Effector memory CD4-positive, alpha-beta T cell (primary cell): ENCODE data around the gene CDH23.

Experiments used
- DNase-seq, 3 donors: peaks; one replicate each; pipeline ENCODE4 v3.0.0-alpha.2; 2020
- H3K27ac ChIP-seq: 2 replicates; pipeline ENCODE4 v1.7.0; 2013; ENCODE audit warnings: mild to moderate bottlenecking, low read length, moderate library complexity; ENCODE audit not compliant: insufficient read depth, poor library complexity, severe bottlenecking
- H3K27me3 ChIP-seq: replicated peaks from 2 replicates; pipeline ENCODE4 v1.7.0; 2013; ENCODE audit warnings: mild to moderate bottlenecking, low read length; ENCODE audit not compliant: insufficient read depth, control insufficient read depth, poor library complexity, severe bottlenecking
- H3K36me3 ChIP-seq: 2 replicates; pipeline ENCODE4 v1.7.0; 2013; ENCODE audit warnings: mild to moderate bottlenecking, low read length, moderate library complexity; ENCODE audit not compliant: control insufficient read depth, insufficient read depth
- H3K4me1 ChIP-seq: 2 replicates; pipeline ENCODE4 v1.7.0; 2013; ENCODE audit warnings: low read length, mild to moderate bottlenecking; ENCODE audit not compliant: control insufficient read depth, insufficient read depth, poor library complexity, severe bottlenecking
- H3K4me3 ChIP-seq: 2 replicates; pipeline ENCODE4 v1.7.0; 2013; ENCODE audit warnings: low read length, low read depth, mild to moderate bottlenecking; ENCODE audit not compliant: insufficient read depth, poor library complexity, severe bottlenecking
- H3K9me3 ChIP-seq: 2 replicates; pipeline ENCODE4 v1.7.0; 2013; ENCODE audit warnings: mild to moderate bottlenecking, low read length, moderate library complexity; ENCODE audit not compliant: control insufficient read depth

Gene CDH23

GRCh38 chr10:71745664-71746250 is 349.0 kb downstream of the CDH23 start:
- H3K9me3 ChIP-seq, result no peaks in the 10 kb centered on the region
- H3K4me3 ChIP-seq, result peak overlapping the region; percentile 24
- no peaks in the 10 kb centered on the region for H3K27me3 ChIP-seq
- peaks cover 12% of the 10 kb centered on the region for H3K36me3 ChIP-seq
- H3K27ac ChIP-seq, result peak overlapping the region; percentile 78
- DNase-seq, result no peak
- H3K4me1 ChIP-seq, result peaks cover 99% of the 10 kb centered on the region

GRCh38 chr10:71746344-71747037 is 349.8 kb downstream of the CDH23 start:
- H3K4me1 ChIP-seq, result peaks cover 100% of the 10 kb centered on the region
- H3K27ac ChIP-seq, result peak overlapping the region; percentile 78
- peak overlapping the region; percentile 24 for H3K4me3 ChIP-seq
- peaks cover 16% of the 10 kb centered on the region for H3K36me3 ChIP-seq
- H3K9me3 ChIP-seq, result no peaks in the 10 kb centered on the region
- H3K27me3 ChIP-seq, result no peaks in the 10 kb centered on the region
- no peak for DNase-seq

- Histone ChIP-seq H3K4me1 (peaks cover 100% of the 10 kb centered on the region), H3K27ac (peak overlapping the region; percentile 78), H3K4me3 (peak overlapping the region; percentile 16)
Measured at GRCh38 chr10:71747039-71747531, 350.4 kb downstream of the CDH23 start.

DNA sequence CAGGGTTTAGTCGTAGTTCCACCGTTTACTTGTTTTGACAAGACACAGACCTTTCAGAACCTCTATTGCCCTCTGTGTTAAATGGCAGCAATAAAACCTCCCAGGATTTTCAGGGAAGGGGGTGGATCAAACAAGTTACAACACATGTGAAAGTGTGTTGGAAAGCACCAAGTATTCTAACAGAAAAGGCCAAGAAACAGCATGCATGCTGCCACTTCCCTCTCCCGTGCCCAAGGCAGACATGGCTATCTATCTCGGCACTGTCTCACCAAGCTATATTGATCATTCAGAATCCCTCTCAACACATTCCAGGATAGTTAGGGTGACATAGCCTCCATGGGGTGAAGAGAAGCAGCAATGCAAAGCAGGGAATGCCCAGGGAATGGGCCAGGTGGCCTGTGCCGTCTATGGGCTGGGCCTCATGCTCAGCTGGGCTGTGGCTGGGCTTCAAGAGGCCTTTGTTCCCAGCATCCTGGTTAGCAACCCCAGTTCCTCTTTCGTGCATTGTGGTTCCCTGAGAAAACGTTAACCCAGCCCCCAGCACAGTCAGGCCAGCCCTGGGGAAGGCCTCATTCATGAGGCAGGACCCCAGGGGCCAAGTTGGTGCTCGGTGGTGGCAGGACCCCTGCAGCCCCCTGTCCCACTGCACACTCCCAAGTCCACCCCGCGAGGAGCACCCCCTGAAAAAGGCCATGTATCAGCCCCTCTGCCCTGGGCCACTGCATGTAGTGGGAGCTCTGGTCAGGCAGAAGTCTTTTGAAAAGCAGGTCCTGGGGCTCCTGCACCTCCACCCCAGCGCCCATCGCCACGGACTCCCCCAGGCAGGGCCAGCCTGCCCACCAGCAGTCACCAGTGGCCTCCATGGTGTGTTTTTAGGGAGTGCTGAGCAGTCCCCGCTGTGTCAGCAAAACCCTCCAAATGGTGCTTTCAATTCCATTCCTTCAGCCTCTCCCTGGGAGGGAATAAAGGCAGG is 351.1 kb downstream of the CDH23 start:
- peak overlapping the region; percentile 10 for H3K4me3 ChIP-seq
- peaks cover 100% of the 10 kb centered on the region for H3K4me1 ChIP-seq
- DNase-seq, result no peak
- H3K36me3 ChIP-seq, result peaks cover 21% of the 10 kb centered on the region
- no peaks in the 10 kb centered on the region for H3K27me3 ChIP-seq
- peak overlapping the region; percentile 78 for H3K27ac ChIP-seq
- no peaks in the 10 kb centered on the region for H3K9me3 ChIP-seq

More at GRCh38 chr10:71747039-71747531, 350.4 kb downstream of the CDH23 start:
- no peak for DNase-seq
- peaks cover 20% of the 10 kb centered on the region for H3K36me3 ChIP-seq
- H3K9me3 ChIP-seq, result no peaks in the 10 kb centered on the region
- no peaks in the 10 kb centered on the region for H3K27me3 ChIP-seq

GRCh38 chr10:71748671-71749191 is 352.0 kb downstream of the CDH23 start:
- peak; percentile 63 to 72 (median 69) for DNase-seq
- no peak overlapping the region for H3K4me3 ChIP-seq
- peak overlapping the region; percentile 78 for H3K27ac ChIP-seq
- H3K36me3 ChIP-seq, result peaks cover 25% of the 10 kb centered on the region
- H3K27me3 ChIP-seq, result no peaks in the 10 kb centered on the region
- no peaks in the 10 kb centered on the region for H3K9me3 ChIP-seq
- peaks cover 99% of the 10 kb centered on the region for H3K4me1 ChIP-seq

DNA sequence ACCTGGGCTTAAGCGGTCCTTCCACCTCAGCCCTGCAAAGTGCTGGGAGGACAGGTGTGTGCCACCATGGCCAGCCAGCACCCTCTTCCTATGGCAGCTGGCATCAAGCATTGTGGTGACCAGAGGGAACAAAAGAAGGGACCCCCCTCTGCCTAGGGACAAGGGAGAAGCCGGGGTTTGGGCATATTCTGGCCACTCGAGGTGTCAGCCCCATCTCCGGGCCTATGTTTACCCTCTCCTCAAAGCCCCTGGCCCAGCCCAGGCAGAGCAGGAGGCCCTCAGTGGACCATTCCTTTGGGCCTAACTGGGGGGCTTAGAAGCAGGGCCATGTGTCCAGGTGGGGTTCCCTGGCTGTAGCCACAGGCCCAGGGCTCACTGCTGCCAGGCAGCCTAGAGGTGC is 352.7 kb downstream of the CDH23 start:
- Histone ChIP-seq H3K9me3 (no peaks in the 10 kb centered on the region), H3K4me1 (peaks cover 99% of the 10 kb centered on the region), H3K36me3 (peaks cover 29% of the 10 kb centered on the region), H3K27ac (peak overlapping the region; percentile 78), H3K4me3 (no peak overlapping the region), H3K27me3 (no peaks in the 10 kb centered on the region)
- no peak for DNase-seq

GRCh38 chr10:71750124-71750841 is 353.6 kb downstream of the CDH23 start:
- peaks cover 38% of the 10 kb centered on the region for H3K36me3 ChIP-seq
- no peaks in the 10 kb centered on the region for H3K27me3 ChIP-seq
- DNase-seq, result no peak
- H3K9me3 ChIP-seq, result no peaks in the 10 kb centered on the region
- peak overlapping the region; percentile 78 for H3K27ac ChIP-seq
- peaks cover 99% of the 10 kb centered on the region for H3K4me1 ChIP-seq
- no peak overlapping the region for H3K4me3 ChIP-seq

GRCh38 chr10:71750986-71751385 is 354.3 kb downstream of the CDH23 start:
- no peak overlapping the region for H3K4me3 ChIP-seq
- peaks cover 38% of the 10 kb centered on the region for H3K36me3 ChIP-seq
- H3K27ac ChIP-seq, result peak overlapping the region; percentile 78
- no peaks in the 10 kb centered on the region for H3K27me3 ChIP-seq
- H3K9me3 ChIP-seq, result no peaks in the 10 kb centered on the region
- H3K4me1 ChIP-seq, result peaks cover 99% of the 10 kb centered on the region
- DNase-seq, result no peak

DNA sequence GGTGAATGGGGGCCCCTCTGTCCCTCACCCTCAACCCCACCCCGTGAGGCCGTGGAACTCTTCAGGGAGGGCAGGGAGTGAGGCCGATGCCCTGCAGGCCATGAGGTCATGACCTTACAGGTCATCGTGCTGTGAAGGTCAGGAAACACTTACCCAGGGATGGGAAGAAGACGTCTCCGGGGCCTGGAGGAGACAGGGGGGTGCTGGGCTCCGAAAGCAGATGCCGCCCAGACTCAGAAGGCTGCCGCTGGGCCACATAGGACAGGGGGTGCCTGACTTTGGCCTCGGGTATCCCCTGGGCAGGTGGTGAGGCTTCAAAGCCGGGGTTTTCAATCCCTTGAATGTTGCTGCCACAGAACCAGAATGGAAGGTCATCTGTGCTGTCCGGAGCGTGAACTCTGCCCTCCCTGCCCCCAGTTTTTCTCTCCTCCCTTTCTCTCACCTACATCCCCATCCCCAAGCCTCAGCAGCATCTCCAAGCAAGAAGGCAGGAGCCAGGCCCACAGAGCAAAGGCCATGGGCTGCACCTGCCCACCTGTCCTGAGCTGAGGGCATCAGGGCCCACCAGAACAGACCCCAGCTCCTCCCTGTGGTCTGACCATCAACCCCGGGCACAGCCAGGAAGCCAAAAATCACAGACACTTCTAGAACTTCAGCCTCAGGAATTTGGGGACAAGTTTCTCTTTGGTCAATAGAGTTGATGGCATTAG is 354.9 kb downstream of the CDH23 start:
- Histone ChIP-seq H3K4me3 (no peak overlapping the region), H3K9me3 (no peaks in the 10 kb centered on the region), H3K27me3 (no peaks in the 10 kb centered on the region), H3K27ac (peak overlapping the region; percentile 78), H3K36me3 (peaks cover 38% of the 10 kb centered on the region), H3K4me1 (peaks cover 99% of the 10 kb centered on the region)
- no peak for DNase-seq
